ENCODE results near the gene BANP.

The BANP gene

GRCh38 chr16:87949071-87949744 is 2.0 kb upstream of the BANP start:
- no peak for DNase-seq (ENCODE audit: low read depth in 2 of 2)

DNA sequence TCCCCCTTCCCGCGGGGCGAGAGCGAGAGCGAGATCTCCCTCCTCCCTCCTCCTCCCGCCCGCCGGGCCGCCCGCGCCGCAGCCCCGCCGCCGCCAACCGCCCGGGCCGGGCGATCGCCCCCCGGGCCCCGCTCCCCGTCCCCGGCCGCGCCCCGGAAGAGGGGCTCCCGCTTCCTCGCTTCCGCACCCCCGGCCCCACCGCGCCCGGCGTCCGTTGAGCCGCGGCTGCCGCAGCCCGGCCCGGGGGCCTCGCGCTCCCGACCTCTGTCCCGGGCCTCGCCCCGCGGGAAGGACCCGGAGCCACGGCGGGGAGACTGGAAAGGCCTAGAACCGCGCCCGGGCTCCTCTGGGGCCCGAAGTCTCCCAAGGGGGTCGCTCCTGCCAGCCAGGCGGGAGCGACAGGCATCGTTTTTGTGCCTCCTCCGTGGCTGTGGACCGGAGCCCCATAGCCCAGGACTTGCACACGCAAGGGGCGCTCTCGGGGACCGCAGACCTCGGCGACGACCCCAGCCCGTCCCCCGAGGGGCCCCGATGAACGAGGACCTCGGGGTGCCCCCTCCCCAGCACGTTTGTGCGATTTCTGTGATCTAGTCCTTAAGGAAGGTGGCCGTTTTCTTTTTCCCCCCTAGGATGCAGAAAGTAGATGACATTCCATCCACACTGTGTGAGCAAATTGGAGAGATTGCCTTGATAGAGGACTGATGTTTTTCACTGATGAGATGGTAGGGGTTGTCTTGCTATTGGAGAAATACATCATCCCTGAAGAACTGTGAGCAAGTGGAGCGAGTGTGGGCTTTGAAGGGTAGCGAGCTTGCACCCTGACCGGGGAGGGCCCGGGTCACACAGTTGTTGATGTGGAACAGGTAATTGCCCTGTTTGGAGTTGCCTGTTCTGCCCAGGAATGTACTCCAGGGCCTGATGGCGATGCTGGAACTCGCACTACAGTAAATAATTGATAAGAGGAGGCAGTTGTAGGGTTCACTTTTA is 611 bp downstream of the BANP start:
- no peak for DNase-seq (ENCODE audit: low read depth in 2 of 2)

DNA sequence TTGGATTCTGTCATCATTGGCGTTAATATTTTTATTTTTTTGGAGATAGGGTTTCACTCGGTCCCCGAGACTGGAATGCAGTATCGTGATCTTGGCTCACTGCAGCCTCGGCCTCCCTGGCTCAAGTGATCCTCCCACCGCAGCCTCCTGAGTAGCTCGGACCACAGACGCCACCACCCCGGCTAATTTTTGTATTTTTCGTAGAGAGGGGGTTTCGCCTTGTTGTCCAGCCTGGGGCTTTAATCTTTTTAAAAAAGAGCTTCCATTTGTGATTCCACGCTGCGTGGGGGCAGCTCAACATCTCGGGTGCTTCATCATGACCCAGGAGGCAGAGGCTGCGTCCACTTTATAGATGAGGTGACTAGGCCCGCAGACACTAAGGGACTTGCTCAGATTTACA is 1.5 kb downstream of the BANP start:
- no peak for DNase-seq (ENCODE audit: low read depth in 2 of 2)

DNA sequence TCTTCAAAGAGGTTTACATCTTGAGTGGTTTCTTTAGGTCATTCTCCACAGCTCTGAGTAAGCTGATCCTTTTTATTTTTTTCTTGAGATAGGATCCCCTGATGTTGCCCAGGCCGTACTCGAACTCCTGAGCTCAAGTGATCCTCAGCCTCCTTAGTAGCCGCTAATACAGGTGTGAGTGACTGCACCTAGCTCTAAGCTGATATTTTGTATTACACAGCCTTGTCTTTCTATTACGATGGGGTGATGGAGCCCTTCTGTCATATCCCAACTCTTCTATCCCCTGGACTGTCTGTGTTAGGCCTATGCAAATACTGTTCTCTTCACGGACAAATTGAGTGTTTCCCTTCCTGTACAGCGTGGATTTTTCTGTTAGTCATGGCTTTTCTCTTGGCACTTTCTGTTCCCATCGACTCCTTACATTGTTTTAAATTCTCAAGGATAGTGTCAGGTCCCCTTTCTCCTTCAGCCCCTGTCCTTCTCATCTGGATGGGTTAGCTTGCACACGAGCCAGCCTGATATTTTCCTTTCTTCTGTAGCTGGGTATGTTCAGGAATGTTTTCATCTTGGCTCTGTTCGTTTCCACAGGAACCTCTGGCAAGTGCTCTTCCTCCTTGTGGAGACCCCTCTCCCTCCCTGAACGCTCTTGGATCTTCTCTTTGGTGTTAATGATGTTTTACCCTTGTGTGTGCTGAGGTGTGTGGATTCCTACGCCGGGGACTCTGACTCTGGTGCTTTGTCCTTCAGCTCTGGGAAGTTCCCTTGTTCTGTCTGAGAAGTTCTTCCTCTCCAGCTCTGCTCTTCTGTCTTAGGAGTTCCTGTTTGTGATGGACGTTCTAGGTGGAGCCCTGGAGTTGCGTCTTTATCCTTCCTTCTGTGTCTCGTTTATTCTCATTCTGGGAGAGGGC is 2.3 kb downstream of the BANP start:
- no peak for DNase-seq (ENCODE audit: low read depth in 2 of 2)

DNA sequence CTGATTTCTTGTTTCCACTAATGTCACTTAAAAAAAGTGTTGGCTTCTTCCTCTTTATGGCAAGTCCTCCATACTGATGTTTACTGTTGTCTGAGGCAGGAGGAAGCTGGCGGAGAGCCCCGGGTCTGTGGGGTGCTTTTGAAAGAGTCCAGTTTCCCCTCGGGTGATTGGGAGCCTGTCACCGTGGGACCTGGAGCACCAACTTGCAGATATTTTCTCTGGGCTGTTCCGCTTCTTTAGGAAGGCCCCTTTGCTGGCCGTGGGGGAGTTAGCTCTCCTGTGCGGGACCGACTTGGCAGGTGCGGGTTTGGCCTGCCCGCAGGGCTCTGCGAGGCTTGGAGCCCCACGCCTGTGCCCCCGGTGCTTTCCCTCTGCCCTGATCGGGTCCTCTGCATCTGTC is 3.1 kb downstream of the BANP start:
- DNase-seq (ENCODE audit: low read depth in 2 of 2): no peak

GRCh38 chr16:87954826-87955225 is 3.6 kb downstream of the BANP start:
- no peak for DNase-seq (ENCODE audit: low read depth in 2 of 2)

DNA sequence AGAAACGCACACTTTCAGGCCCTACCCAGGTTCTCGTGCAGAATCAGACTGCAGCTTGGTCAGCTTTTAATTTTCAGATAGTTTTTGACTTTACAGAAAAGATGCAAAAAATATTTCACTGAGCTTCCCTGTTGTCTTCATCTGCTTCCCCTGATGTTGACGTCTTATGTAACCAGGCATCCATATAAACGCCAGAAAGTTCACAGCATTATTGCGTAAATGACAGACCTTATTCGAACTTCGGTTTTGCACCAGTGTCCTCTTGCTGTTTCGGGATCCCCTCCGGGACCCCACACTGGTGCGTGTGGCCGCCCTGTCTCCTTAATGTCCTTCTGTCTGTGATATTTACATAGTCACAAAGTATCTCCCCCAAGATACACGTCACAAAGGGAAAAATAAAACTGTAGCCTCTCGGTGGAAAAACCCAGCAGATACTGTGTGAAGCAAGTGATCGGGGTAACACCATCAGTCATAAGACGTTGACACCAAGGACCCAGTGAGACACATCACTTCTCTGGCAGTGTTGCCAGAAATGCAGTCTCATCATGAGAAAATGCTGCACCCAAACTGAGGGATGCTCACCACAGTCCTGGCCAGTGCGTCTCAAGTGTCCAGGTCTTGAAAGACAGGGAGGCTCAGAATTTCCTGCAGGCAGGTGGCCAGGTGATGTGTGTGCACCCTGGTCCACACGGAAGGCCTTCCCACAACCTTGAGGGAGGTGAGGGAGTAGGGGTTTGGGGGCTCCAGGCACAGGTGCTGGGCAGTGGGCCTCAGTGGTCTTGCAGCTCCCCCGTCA is 4.3 kb downstream of the BANP start:
- no peak for DNase-seq (ENCODE audit: low read depth in 2 of 2)

DNA sequence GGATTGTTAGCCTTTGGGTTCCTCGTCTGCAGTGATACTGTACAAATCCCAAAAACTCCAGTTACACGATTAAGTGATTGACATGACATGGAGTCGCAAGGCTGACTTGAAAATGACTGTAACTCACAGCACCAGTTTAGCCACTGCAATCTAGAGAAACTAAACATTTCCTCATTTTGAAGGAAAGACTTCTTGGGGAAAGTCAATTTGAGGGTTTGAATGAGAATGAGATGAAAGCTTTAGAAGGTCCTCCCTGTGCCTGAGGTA is 4.8 kb downstream of the BANP start:
- DNase-seq (ENCODE audit: low read depth in 2 of 2): no peak

GRCh38 chr16:87956365-87957231 is 5.4 kb downstream of the BANP start:
- peak; percentile 62 to 64 for DNase-seq (ENCODE audit: low read depth in 2 of 2)

DNA sequence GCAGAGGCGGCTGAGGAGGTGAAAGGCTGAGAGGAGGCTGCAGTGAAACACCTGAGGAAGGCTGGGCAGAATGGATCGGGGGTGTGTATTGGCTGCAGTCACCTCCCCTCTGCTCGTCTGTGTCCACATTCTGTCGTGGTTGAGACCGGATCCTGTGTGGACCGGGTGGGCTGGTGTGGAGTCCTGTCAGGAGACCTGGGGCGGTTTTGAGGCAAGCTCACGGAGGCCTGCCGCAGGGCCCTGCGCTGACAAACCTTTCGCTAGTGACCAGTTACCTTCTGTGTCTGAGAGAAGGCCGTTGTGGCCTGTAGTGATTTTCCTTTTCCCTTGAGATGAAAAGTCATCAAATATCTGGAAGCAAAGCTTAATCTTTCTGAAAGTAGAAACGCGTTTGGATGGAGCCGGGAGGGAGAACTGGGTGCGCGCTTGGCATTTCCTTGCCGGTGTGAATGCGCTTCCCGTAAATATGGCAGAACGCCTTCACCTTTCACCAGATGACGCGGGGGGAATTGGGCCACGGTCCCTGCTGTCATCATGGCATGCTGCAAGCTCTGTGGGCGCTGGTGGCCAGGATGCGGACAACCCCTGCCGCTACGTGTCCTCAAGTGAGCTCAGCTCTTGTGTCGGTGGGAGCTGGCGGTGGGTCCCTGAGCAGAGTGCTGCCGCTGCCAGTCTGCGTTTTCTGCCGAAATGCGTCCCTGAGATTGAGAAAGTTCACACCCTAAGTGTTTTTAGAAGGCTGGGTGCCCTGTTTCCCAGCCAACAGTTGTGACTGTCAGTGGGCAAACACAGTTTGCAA is 6.3 kb downstream of the BANP start:
- no peak for DNase-seq (ENCODE audit: low read depth in 2 of 2)

DNA sequence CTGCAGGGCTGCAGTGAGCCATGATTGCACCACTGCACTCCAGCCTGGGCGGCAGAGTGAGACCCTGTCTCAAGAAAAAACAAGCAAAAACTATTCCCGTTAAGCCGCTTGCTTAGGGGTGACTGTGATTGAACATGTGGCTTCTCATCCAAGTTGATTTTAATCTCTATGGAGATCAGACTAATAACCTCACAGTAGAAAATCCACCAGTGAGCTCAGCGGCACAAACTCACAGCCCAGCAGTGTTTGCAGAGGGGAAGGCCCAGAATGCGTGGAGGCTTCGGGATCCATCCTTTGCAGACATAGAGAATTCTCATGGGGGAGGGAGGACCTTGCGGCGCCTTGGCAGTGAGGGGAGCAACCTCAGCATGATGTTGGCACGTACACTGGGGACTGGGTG is 7.4 kb downstream of the BANP start:
- DNase-seq (ENCODE audit: low read depth in 2 of 2): no peak

DNA sequence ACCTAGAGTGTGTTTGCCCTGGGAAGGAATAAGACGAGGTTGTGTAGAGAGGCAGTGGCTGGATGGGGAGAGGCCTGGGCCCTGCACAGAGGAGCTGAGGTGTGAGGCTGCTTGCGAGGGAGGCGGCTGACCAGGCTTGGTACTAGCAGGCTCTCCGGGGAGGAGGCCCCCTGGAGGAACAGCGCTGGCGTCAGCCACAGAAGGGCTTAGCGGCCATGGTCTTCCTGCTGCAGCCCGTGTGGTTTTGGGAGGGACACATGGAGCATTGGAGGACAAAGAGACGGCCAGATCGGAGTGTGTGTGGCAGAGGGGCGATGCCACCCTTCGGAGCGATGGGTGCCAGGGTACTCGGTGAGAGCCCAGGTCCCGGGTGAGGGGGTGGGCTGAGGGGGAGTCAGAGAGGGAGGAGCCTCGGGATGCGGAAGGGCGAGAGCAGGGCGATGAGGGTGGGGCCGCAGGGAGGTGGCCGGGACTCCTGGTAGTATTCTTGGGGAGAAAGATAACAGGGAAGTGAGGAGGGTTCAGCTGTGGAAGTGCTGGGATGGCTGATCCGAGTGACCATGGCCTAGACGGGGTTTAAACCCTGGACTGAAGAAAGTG is 8.3 kb downstream of the BANP start:
- no peak for DNase-seq (ENCODE audit: low read depth in 2 of 2)

- DNase-seq (ENCODE audit: low read depth in 2 of 2): no peak
Observed at GRCh38 chr16:87960296-87960695, 9.1 kb downstream of the BANP start.

DNA sequence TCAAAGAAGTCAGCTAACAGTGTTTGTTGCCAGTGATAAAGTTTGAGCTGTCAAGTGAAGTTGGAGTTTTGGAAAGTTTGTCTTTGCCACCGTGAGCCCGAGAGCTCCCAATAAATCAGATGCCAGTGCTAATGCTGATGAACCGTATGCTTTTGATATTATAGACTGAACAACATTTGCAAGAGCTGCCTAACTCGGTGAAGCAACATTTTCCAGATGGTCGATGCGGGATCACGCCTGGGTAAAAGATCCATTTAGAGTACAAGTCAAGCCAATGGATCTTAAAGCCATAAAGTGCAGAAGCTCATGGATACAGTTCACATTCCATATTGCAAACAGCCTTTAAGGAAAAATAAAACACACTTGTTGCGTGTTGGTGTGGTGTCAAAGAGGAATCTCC is 9.6 kb downstream of the BANP start:
- no peak for DNase-seq (ENCODE audit: low read depth in 2 of 2)

- no peak for DNase-seq (ENCODE audit: low read depth in 2 of 2)
Observed at GRCh38 chr16:87961623-87962022, 10.4 kb downstream of the BANP start.

DNA sequence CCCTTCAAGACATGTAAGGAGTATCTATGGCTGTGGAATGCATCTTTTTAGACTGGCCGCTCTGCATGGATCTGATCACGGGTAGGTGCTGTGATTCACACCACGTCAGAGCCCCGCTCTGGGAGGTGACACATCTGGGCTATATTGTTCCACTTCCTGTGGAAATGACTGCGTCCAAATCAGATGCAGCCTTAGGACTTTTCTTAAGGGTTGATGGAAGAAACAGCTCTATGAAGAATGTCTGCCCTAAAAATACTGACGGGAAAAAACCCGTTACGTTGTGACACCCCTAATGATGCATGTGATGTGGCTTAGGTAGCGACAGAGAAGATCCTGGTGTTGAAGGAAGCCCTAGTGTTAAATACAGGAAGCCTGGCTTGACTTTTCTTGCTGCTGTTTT is 12.2 kb downstream of the BANP start:
- peak; percentile 64 to 74 for DNase-seq (ENCODE audit: low read depth in 2 of 2)

DNA sequence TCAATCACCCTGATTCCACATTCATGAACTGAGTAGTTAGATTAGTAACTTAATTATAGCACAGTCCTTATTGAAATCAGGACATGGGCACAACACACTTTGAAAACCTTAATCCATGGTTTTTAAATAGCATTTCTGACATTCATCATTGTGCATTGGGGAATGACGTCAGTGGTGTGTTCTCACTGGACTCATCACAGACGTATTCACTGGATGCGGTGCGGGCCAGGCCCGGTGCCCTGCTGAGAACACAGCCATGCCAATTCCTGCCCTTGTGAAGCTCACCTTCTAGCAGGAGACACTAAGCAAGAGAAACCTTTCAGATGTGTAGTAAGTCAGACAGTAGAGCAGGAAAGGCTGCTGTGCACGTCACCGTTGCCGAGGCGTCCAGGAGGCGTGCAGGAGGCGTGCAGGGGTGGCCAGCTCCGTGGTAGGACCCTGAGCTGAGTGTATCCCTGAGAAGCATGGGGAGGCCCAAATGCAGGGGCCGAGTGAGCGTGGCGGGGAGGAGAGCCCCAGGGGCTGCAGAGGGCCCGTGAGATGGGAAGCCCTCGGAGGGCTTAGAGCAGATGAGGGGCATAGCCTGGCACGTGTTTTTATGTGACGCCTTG is 12.9 kb downstream of the BANP start:
- DNase-seq (ENCODE audit: low read depth in 2 of 2): no peak

- no peak for DNase-seq (ENCODE audit: low read depth in 2 of 2)
Observed at GRCh38 chr16:87965417-87965816, 14.2 kb downstream of the BANP start.

All from stimulated activated CD8-positive, alpha-beta memory T cell treated with anti-CD3 and anti-CD28 coated beads, Interleukin-7, amount 100 ng/mL, for 4 hours (primary cell).